SU-DHL-6 (cell line): Measurements from ENCODE around the gene MYLK.
"Not testable (repeated sequence)": the region's sequence is repeated elsewhere in the genome, so short reads cannot be mapped to it uniquely, and the experiment has no call there.

Experiments
- H2AFZ ChIP-seq: fragments of 200-600 bp; sonication (generic); 2 replicates; pipeline ENCODE4 v1.6.1; 2014; ENCODE audit warnings: low read depth, mild to moderate bottlenecking, moderate library complexity, mixed read lengths, antibody characterized with exemption, low read length; ENCODE audit not compliant: severe bottlenecking
- H3F3A ChIP-seq: fragments of 200-600 bp; shearing (Covaris generic); 2 replicates; pipeline ENCODE4 v1.6.0; 2016; ENCODE audit warnings: antibody characterized with exemption, mild to moderate bottlenecking; ENCODE audit not compliant: insufficient read depth
- H3K27ac ChIP-seq: fragments of 200-600 bp; sonication (generic); 2 replicates; pipeline ENCODE4 v1.5.1; 2016; ENCODE audit warnings: low read depth, mild to moderate bottlenecking, low read length, moderate library complexity, mixed read lengths
- H3K27me3 ChIP-seq: fragments of 200-600 bp; sonication (generic), shearing (Covaris generic); 2 replicates; pipeline ENCODE4 v1.6.0; 2014; ENCODE audit warnings: mild to moderate bottlenecking, low read length
- H3K36me3 ChIP-seq: fragments of 200-600 bp; sonication (generic); 2 replicates; pipeline ENCODE4 v1.6.1; 2014; ENCODE audit warnings: mild to moderate bottlenecking, low read length, mixed read lengths
- H3K4me2 ChIP-seq: fragments of 300-600, 200-600 bp; shearing (Covaris generic), sonication (generic); 2 replicates; pipeline ENCODE4 v1.6.0; 2014; ENCODE audit warnings: low read length, low read depth, mild to moderate bottlenecking; ENCODE audit not compliant: poor library complexity, severe bottlenecking
- H3K4me3 ChIP-seq: fragments of 200-600 bp; sonication (generic); 2 replicates; pipeline ENCODE4 v1.5.1; 2014; ENCODE audit warnings: antibody characterized with exemption, low read length, mild to moderate bottlenecking, mixed read lengths; ENCODE audit not compliant: insufficient read depth, poor library complexity, severe bottlenecking
- H3K79me2 ChIP-seq: fragments of 200-600 bp; sonication (generic); 2 replicates; pipeline ENCODE4 v1.6.1; 2014; ENCODE audit warnings: mild to moderate bottlenecking, low read length, moderate library complexity; ENCODE audit not compliant: insufficient read depth
- H3K9ac ChIP-seq: fragments of 200-600 bp; sonication (generic); 2 replicates; pipeline ENCODE4 v1.7.0; 2014; ENCODE audit warnings: mild to moderate bottlenecking, low read length
- H3K9me2 ChIP-seq: fragments of 200-600 bp; sonication (generic); replicated peaks from 2 replicates; pipeline ENCODE4 v1.6.1; 2014; ENCODE audit warnings: low read length; ENCODE audit not compliant: insufficient read depth
- H3K9me3 ChIP-seq: fragments of 200-600 bp; sonication (generic); 2 replicates; pipeline ENCODE4 v1.6.1; 2014; ENCODE audit warnings: low read length, mixed read lengths; ENCODE audit not compliant: insufficient read depth
- H4K20me1 ChIP-seq: fragments of 200-600 bp; sonication (generic); 2 replicates; pipeline ENCODE4 v1.6.1; 2014; ENCODE audit warnings: low read depth, mild to moderate bottlenecking, antibody characterized with exemption, low read length, moderate library complexity, mixed read lengths
- CTCF ChIP-seq: fragments of 200-600 bp; sonication (generic); IDR thresholded peaks from one replicate; pipeline ENCODE4 v1.5.1; 2017; ENCODE audit warnings: antibody characterized with exemption, mild to moderate bottlenecking, low read length, moderate library complexity; ENCODE audit not compliant: insufficient read depth, poor library complexity, severe bottlenecking
- EZH2phosphoT487 ChIP-seq: fragments of 200-600 bp; sonication (generic), shearing (Covaris generic); conservative IDR thresholded peaks from 2 replicates; pipeline ENCODE4 v1.6.1; 2018; ENCODE audit warnings: mild to moderate bottlenecking, antibody characterized with exemption, low read length, moderate library complexity, mixed read lengths

Gene MYLK

GRCh38 chr3:123899300-123899865 is 15.3 kb upstream of the MYLK start:
- Histone ChIP-seq H3K36me3 (no peaks in the 10 kb centered on the region), H3K9ac (no peak overlapping the region), H3K9me3 (no peaks in the 10 kb centered on the region), H3F3A (no peaks in the 10 kb centered on the region), H3K27ac (no peak overlapping the region), H3K79me2 (no peaks in the 10 kb centered on the region), H2AFZ (no peak overlapping the region), H3K4me2 (no peak overlapping the region), H3K9me2 (no peaks in the 10 kb centered on the region), H4K20me1 (no peaks in the 10 kb centered on the region), H3K4me3 (no peak overlapping the region), H3K27me3 (no peaks in the 10 kb centered on the region)
- no peak for TF ChIP-seq EZH2phosphoT487

- no peaks in the 10 kb centered on the region for H3K79me2 ChIP-seq
- H3K9me3 ChIP-seq: peaks cover 11% of the 10 kb centered on the region; the same call in 1 of the 2 replicates
- no peaks in the 10 kb centered on the region for H3K36me3 ChIP-seq
- no peak overlapping the region for H3K4me3 ChIP-seq
- H3K27ac ChIP-seq: no peak overlapping the region
- no peak overlapping the region for H3K4me2 ChIP-seq
- no peaks in the 10 kb centered on the region for H3K27me3 ChIP-seq
- H2AFZ ChIP-seq: no peak overlapping the region
- TF ChIP-seq CTCF (no peak), EZH2phosphoT487 (no peak)
- H3F3A ChIP-seq: no peaks in the 10 kb centered on the region
- H4K20me1 ChIP-seq: no peaks in the 10 kb centered on the region
- H3K9ac ChIP-seq: no peak overlapping the region
- no peaks in the 10 kb centered on the region for H3K9me2 ChIP-seq
Observed at GRCh38 chr3:123893012-123893411, 8.9 kb upstream of the MYLK start.

- Histone ChIP-seq H3K9ac (no peak overlapping the region), H3K9me3 (peaks cover 11% of the 10 kb centered on the region; the same call in 1 of the 2 replicates), H2AFZ (no peak overlapping the region), H3K9me2 (no peaks in the 10 kb centered on the region), H4K20me1 (no peaks in the 10 kb centered on the region), H3K4me2 (no peak overlapping the region), H3K79me2 (no peaks in the 10 kb centered on the region), H3K36me3 (no peaks in the 10 kb centered on the region), H3F3A (no peaks in the 10 kb centered on the region), H3K4me3 (no peak overlapping the region), H3K27ac (no peak overlapping the region), H3K27me3 (no peaks in the 10 kb centered on the region)
- TF ChIP-seq CTCF: no peak
- TF ChIP-seq EZH2phosphoT487: no peak
Observed at GRCh38 chr3:123892195-123892594, 8.1 kb upstream of the MYLK start.

- not testable (repeated sequence) for H3K27me3 ChIP-seq, H3K79me2 ChIP-seq, H3K9ac ChIP-seq, H3K4me3 ChIP-seq, H3F3A ChIP-seq, H3K36me3 ChIP-seq, H3K9me2 ChIP-seq, H2AFZ ChIP-seq, H4K20me1 ChIP-seq, H3K27ac ChIP-seq, H3K4me2 ChIP-seq
- H3K9me3 ChIP-seq: peaks cover 11% of the 10 kb centered on the region; the same call in 1 of the 2 replicates
Observed at GRCh38 chr3:123890991-123891390, 6.9 kb upstream of the MYLK start.

GRCh38 chr3:123890162-123890561 is 6.0 kb upstream of the MYLK start:
- not testable (repeated sequence) for H3F3A ChIP-seq, H3K9ac ChIP-seq, H3K27ac ChIP-seq, H3K36me3 ChIP-seq, H3K9me2 ChIP-seq, H3K27me3 ChIP-seq, H2AFZ ChIP-seq, H3K79me2 ChIP-seq, H3K4me2 ChIP-seq, H4K20me1 ChIP-seq, H3K4me3 ChIP-seq
- H3K9me3 ChIP-seq: peaks cover 11% of the 10 kb centered on the region; the same call in 1 of the 2 replicates
